ENCODE measurements around the gene ASIC2.

DNA sequence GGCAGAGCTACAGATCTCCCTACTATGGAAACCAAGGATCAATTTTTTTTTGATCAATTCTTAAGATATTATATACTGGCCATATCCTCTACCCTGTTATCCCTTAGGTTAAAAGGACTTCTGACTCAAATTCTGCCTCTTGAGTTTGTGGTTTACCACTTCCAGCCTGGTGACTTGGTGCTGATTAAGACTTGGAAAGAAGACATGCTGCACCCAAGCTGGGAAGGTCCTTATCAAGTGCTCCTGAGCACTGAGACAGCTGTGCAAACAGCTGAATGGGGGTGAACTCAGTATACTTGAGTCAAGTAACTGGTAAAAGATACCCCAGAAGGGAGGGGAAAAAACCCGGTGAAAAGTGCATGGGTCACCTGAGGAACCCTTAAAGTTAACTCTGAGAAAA is 321.9 kb downstream of the ASIC2 start:
- TF ChIP-seq, protein P1, sequence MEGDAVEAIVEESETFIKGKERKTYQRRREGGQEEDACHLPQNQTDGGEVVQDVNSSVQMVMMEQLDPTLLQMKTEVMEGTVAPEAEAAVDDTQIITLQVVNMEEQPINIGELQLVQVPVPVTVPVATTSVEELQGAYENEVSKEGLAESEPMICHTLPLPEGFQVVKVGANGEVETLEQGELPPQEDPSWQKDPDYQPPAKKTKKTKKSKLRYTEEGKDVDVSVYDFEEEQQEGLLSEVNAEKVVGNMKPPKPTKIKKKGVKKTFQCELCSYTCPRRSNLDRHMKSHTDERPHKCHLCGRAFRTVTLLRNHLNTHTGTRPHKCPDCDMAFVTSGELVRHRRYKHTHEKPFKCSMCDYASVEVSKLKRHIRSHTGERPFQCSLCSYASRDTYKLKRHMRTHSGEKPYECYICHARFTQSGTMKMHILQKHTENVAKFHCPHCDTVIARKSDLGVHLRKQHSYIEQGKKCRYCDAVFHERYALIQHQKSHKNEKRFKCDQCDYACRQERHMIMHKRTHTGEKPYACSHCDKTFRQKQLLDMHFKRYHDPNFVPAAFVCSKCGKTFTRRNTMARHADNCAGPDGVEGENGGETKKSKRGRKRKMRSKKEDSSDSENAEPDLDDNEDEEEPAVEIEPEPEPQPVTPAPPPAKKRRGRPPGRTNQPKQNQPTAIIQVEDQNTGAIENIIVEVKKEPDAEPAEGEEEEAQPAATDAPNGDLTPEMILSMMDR (IDR thresholded peaks at IDR 0.05): no peak
- TF ChIP-seq POLR2AphosphoS5 (IDR thresholded peaks at IDR 0.05; ENCODE audit: low read depth, low read length): no peak
- TF ChIP-seq, protein P2, sequence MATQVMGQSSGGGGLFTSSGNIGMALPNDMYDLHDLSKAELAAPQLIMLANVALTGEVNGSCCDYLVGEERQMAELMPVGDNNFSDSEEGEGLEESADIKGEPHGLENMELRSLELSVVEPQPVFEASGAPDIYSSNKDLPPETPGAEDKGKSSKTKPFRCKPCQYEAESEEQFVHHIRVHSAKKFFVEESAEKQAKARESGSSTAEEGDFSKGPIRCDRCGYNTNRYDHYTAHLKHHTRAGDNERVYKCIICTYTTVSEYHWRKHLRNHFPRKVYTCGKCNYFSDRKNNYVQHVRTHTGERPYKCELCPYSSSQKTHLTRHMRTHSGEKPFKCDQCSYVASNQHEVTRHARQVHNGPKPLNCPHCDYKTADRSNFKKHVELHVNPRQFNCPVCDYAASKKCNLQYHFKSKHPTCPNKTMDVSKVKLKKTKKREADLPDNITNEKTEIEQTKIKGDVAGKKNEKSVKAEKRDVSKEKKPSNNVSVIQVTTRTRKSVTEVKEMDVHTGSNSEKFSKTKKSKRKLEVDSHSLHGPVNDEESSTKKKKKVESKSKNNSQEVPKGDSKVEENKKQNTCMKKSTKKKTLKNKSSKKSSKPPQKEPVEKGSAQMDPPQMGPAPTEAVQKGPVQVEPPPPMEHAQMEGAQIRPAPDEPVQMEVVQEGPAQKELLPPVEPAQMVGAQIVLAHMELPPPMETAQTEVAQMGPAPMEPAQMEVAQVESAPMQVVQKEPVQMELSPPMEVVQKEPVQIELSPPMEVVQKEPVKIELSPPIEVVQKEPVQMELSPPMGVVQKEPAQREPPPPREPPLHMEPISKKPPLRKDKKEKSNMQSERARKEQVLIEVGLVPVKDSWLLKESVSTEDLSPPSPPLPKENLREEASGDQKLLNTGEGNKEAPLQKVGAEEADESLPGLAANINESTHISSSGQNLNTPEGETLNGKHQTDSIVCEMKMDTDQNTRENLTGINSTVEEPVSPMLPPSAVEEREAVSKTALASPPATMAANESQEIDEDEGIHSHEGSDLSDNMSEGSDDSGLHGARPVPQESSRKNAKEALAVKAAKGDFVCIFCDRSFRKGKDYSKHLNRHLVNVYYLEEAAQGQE (IDR thresholded peaks at IDR 0.05; ENCODE audit: insufficient read depth in 1 of 2, low read depth in 2 of 2, low read length in 1 of 2): no peak
- TF ChIP-seq SIN3A (IDR thresholded peaks at IDR 0.05; ENCODE audit: borderline replicate concordance, insufficient read depth, low read depth, low read length): no peak

Measured in Panc1 (cell line).